Stimulated activated CD8-positive, alpha-beta memory T cell treated with anti-CD3 and anti-CD28 coated beads, Interleukin-15, amount 100 ng/mL, for 24 hours (primary cell): ENCODE results near the gene FNDC1.

Experiments used
- DNase-seq: peaks from one replicate; pipeline ENCODE4 v3.0.0-alpha.2; 2020; ENCODE audit warnings: low read depth

The FNDC1 gene

DNA sequence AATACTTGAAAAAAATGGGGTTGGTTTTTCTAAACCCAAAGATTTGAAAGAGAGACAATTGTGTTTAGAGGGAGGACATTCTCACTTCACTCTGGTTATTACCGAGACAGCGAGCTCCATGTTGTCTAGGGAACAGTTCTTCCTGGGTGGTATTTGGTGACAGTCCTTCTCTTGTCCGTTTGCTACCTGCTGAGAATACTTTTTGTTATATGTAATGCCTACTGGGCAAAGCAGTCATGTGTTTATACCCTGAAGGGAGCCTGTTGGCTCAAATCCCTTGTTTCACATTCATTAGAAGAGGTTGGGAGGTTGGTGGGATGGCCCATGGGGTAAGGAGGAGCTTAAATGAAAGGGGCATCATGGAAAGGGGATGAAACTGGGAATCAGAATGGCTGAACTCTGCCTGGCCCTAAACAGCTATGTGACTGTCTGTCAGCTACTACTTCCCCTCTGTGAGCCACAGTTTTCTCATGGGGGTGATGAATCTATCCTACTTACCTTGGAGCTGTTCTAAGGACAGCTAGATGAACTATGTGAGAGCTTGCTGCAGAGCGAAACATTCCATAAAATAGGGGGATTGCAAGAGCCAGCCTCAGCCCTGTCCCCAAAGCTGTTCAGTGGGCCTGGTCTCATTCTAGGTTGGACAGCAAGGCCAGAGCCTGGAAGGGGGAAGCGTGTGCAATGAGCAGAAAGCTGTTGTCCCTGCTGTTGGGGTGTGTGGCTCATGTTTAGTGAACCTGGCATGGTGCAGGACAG lies 43.5 kb downstream of the FNDC1 start:
- DNase-seq: no peak

- DNase-seq: no peak
These were observed 44.2 kb downstream of the FNDC1 start for GRCh38 chr6:159213405-159213804.

- DNase-seq: no peak
These were observed 45.1 kb downstream of the FNDC1 start for GRCh38 chr6:159214281-159214680.

DNA sequence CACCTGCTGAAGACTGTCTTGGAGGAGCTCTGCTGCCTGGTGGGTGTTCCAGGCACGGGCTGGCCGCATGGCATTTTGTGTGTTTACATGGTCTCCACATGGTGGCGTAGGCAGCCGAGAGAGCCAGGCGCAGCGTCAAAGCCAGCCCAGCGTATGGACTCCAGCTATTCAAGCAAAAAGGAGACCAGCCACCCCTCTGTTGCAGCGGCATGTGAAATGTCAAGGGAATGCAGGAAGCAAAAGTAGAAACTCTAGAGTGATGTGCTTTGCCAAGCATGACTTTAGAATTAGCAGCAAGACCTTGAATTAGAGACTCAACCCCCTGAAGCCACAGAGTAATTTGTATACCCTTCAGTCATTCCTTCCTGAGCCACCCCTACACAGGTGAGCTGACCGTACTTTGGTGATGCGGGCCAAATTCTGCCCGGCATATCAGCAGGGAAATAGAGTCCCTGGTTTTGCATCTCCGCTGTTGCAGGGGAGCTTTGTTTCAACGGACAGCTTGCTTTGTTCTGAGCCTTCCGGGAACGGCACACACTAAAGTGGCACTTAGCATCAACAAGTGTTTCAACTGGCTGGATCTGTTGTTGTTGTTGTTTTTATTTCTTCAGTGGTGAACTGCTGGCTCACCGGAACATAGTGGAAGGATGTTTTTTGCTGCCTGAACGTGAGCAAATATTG lies 48.5 kb downstream of the FNDC1 start:
- no peak for DNase-seq

- no peak for DNase-seq
These were observed 50.9 kb downstream of the FNDC1 start for GRCh38 chr6:159220093-159220492.

GRCh38 chr6:159221486-159222170 lies 52.4 kb downstream of the FNDC1 start:
- DNase-seq: no peak

- DNase-seq: no peak
These were observed 55.3 kb downstream of the FNDC1 start for GRCh38 chr6:159224452-159224851.

DNA sequence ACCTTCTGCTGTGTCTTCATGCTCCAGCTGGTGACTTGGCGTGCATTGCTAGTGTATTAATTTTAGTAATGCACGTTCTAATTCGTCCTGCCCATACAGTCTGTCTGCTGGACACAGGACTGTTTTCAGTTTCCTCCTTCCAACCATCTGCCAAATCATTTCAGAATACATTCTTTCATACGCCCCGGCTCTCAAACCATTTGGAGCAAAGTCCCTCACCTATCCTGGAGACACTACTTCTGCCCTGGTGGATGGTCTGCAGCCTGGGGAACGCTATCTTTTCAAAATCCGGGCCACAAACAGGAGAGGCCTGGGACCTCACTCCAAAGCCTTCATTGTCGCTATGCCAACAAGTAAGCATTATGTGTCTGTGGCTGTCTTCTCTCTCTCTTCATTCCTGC lies 60.5 kb downstream of the FNDC1 start:
- no peak for DNase-seq

DNA sequence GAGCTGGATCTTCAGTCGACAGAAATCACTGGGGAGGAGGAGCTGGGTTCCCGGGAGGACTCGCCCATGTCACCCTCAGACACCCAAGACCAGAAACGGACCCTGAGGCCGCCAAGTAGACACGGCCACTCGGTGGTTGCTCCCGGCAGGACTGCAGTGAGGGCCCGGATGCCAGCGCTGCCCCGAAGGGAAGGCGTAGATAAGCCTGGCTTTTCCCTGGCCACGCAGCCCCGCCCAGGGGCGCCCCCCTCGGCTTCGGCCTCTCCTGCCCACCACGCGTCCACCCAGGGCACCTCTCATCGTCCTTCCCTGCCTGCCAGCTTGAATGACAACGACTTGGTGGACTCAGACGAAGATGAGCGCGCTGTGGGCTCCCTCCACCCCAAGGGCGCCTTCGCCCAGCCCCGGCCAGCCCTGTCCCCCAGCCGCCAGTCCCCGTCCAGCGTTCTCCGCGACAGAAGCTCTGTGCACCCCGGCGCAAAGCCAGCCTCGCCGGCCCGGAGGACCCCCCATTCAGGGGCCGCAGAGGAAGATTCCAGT lies 63.0 kb downstream of the FNDC1 start:
- no peak for DNase-seq

DNA sequence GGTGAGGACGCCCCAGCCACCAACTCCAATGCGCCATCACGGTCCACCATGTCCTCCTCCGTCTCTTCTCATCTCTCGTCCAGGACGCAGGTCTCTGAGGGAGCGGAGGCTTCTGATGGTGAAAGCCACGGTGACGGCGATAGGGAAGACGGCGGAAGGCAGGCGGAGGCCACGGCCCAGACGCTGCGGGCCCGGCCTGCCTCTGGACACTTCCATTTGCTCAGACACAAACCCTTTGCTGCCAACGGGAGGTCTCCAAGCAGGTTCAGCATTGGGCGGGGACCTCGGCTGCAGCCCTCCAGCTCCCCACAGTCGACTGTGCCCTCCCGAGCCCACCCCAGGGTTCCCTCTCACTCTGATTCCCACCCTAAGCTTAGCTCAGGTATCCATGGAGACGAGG lies 63.6 kb downstream of the FNDC1 start:
- no peak for DNase-seq

- DNase-seq: no peak
These were observed 64.3 kb downstream of the FNDC1 start for GRCh38 chr6:159233365-159234101.

DNA sequence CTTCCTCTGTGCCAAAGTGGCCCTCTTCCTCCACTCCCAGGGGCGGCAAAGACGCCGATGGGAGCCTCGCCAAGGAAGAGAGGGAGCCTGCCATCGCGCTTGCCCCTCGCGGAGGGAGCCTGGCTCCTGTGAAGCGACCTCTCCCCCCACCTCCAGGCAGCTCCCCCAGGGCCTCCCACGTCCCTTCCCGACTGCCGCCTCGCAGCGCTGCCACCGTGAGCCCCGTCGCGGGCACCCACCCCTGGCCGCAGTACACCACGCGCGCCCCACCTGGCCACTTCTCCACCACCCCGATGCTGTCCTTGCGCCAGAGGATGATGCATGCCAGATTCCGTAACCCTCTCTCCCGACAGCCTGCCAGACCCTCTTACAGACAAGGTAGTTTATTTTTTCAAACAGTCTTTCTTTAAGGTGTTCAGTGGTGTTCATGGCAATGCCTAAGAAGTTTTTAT lies 64.9 kb downstream of the FNDC1 start:
- DNase-seq: no peak

DNA sequence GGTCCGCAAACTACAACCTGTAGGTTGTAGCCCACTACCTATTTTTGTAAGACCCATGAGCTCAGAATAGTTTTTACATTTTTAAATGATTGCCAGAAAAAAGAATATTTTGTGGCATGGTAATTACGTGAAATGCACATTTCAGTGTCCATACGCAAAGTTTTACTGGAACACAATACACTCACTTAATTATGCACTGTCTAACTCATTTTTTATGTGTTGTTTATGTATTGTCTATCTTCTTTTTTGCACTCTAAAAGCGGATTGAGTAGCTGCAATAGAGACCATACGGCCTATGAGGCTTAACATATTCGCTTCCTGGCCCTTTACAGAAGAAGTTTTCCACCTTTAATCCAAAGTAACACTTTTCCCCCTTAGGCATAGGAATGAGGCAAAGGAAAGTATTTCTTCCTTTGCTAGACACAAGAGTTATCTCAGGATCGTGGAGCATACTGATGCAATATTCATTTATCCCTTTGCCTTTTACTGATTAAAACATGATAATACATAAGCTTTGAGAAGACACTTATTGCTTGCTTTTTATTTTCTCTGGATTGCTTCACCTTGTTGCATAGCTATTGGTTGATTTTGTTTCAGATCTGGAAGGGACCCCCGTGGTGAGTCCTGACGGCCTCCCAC lies 69.8 kb downstream of the FNDC1 start:
- no peak for DNase-seq

DNA sequence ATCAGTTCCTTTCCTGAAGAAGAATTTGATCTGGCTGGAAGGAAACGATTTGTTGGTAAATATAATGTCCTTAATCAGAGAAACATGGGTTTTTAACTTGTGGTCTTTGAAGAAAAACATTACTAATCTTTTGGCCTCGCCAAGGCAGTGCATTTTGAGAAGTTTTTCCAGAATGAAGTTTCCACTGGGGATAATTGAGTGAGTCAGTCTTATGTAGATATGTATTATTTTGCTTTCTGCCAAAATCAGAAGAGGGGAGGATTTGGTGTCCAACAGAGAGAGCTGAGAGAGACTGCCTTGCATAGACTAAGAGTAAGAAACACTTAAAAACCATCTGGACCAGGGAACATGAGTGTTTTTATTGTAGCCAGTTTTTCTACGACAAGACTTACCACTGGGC lies 79.9 kb downstream of the FNDC1 start:
- no peak for DNase-seq

DNA sequence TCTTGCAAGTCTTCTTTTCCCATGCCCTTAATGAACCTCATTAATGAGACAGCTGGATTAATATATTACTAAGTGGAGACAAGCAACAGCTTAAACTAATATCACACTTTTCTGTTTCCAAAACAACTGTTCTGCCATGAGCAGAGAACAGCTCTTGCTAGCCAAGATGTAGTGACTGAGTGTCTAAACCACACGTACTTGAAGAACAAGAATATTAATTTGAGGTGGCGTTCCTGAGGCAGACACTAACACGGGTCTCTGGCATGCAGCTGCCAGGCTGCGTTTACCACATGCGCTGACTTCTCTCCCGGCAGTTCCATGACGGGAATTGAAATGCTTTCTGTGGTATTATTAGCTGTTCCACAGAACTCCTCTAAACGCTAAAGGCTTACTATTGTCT lies 80.6 kb downstream of the FNDC1 start:
- no peak for DNase-seq

DNA sequence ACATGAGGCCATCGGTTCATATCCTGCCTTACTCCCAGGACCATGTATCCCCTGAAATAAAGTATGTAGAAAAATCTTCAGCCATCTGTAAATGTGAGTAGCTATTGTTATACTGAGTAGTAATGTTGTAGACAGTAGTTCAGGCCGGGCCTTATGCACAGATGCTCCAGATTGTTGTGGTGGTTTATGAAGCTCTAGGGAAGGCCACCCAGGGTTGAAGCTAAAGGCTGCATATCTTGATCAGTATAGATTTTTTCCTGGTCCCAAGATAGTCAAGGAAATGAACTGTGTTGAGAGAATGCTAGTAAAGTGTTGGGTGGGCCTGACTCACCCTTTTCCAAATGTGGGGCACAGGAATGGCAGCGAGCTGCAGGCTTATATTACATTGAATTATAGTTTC lies 81.4 kb downstream of the FNDC1 start:
- no peak for DNase-seq

DNA sequence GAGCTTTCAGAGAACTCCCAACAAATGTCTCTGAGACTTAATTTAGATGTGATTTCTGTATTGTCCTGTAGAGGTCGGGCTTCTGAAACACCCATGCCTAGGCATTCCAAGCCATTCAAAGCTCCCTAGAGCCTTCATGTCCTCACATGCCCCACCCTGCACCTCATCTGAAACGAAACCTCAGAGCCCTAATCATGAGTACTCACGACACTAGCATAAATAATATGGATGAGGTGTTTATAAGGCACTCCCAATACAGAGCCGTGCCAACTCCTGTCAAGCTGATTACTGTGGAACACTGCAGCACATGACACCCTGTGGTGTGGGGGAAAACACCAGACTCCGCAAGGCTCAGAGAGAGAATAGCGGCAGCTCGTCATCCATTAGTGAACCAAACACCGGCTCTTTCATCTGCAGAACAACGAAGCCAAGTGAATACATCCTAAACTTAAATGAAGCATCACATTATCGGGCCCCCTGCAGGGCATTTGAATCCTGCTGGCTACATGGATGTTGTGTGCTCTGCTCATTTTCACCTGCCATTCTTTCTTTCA lies 83.8 kb downstream of the FNDC1 start:
- DNase-seq: no peak

GRCh38 chr6:159254186-159254585 lies 85.0 kb downstream of the FNDC1 start:
- DNase-seq: no peak

DNA sequence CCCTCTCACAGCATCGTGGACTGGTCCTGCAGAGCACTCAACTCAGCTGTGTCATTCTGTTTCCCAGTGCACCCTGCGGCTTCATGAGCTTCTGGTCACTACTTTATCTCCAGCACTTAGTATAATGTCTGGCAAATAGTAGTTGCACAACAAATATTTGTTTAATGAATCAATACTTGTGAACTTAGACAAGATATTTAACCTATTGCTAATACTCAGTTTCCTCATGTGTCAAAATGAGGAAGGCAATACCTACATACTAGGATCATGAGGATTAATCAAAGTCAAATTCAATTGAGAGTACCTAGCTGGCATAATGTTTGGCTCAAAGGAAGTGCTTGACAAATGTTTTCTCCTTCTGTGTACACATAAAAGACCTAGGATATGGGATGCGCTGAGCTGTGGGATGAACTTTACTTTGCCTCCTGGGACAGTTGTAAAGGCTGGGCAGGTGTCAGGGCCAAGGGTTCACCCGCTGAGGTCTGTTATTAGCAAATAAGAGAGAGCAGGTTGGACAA lies 86.3 kb downstream of the FNDC1 start:
- DNase-seq: no peak

GRCh38 chr6:159256128-159256527 lies 86.9 kb downstream of the FNDC1 start:
- no peak for DNase-seq

- no peak for DNase-seq
These were observed 88.6 kb downstream of the FNDC1 start for GRCh38 chr6:159257846-159258245.
